NK-92 (cell line): Measurements from ENCODE around the gene PLAGL1.
"Not testable (repeated sequence)": the region's sequence is repeated elsewhere in the genome, so short reads cannot be mapped to it uniquely, and the experiment has no call there.

ENCODE experiments used
- DNase-seq: peaks from one replicate; lab custom pipeline; 2025; ENCODE audit not compliant: unreplicated experiment; lab: John Stamatoyannopoulos, UW

Gene PLAGL1

GRCh38 chr6:144008120-144008811 lies at the start of gene PLAGL1:
Gene PLAGL1 (minus strand): TSS chr6:144008259. CDS start chr6:143948136, 60,123 bp downstream.
- no peak for DNase-seq

- DNase-seq = no peak
Observed at GRCh38 chr6:144055121-144055931, 47.3 kb upstream of the PLAGL1 start.

GRCh38 chr6:144053601-144054000 lies 45.5 kb upstream of the PLAGL1 start:
- DNase-seq = no peak

- no peak for DNase-seq
Observed at GRCh38 chr6:144052488-144052887, 44.4 kb upstream of the PLAGL1 start.

DNA sequence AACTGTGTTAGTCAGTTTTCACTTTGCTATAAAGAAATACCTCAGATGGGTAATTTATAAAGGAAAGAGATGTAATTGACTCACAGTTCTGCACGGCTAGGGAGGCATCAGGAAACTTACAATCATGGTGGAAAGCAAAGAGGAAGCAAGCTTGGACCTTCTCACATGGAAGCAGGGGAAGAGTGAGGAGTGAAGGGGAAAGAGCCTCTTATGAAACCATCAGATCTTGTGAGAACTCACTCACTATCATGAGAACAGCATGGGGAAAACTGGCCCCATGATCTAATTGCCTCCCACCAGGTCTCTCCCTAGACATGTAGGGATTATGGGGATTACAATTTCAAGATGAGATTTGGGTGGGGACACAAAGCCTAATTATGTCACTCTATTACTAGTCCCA lies 41.3 kb upstream of the PLAGL1 start:
- DNase-seq = no peak

DNA sequence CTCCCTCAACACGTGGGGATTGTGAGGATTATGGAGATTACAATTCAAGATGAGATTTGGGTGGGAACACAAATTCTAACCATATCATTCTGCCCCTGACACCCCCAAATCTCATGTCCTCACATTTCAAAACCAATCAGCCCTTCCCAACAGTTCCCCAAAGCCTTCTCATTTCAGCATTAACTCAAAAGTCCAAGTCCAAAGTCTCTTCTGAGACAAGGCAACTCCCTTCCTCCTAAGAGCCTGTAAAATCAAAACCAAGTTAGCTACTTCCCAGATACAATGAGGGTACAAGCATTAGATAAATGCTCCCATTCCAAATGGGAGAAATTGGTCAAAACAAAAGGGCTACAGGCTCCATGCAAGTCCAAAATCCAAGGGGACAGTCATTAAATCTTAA lies 39.6 kb upstream of the PLAGL1 start:
- DNase-seq = no peak

GRCh38 chr6:144046672-144047071 lies 38.6 kb upstream of the PLAGL1 start:
- DNase-seq = not testable (repeated sequence)

GRCh38 chr6:144044989-144045388 lies 36.9 kb upstream of the PLAGL1 start:
- DNase-seq = not testable (repeated sequence)

DNA sequence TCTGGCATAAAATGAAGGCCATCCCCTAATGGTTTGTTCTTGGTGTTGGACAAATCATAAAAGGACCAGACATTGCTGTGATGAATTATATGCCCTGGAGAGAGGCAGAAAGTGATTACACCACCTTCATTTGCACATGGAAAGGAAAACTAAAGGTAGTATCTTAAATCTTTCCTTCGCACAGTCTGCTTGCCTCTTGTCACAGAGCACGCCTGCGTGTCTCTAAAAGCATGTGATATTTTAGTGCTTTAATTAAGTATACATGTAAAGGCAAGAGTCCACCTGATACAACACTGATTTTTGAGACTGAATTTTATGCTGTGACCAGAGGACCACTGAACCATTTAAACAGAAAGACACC lies 28.8 kb upstream of the PLAGL1 start:
- no peak for DNase-seq

GRCh38 chr6:144036064-144036834 lies 28.2 kb upstream of the PLAGL1 start:
- no peak for DNase-seq

GRCh38 chr6:144035416-144035815 lies 27.4 kb upstream of the PLAGL1 start:
- DNase-seq = no peak

DNA sequence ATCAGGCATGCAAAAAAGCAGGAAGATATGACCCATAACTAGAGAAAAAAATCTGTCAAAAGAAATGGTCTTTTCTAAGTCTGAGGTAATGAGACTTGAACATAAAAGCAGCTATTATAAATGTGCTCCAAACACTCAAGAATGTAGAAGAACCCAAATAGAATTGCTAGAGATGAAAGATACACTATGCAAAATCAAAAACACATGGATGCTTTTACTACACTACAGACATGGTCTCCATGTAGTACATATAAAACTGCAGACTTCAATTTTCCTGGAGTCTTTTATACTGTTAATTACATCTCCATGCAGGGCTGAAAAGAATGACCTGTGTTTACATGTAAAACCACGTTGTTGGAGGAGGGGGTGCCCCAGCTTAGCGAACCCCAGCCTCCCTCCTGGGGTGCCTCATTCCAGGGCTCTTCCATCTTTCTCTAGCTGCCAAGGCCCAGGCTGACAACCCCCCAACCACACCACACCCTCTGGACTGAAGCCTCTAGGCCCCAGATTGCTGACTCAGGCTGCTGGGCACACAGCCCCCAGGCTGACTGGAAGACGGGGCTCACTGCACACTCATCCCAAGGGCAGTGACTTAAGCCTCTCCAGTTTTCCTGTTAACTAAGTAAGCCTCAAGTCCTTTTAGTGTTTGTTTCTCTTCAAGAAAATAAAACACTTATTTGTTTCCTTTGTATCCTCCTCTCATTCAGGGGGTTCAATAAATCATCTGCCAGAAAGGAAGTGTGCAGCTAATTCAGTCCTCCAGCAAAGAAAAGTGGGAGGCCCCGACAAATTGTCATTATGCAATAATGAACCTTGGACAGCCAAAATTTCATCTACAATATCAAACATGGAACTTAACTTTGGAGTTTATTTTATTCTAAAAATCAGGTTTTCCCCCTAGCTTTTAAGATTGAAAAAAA lies 26.0 kb upstream of the PLAGL1 start:
- DNase-seq = no peak

DNA sequence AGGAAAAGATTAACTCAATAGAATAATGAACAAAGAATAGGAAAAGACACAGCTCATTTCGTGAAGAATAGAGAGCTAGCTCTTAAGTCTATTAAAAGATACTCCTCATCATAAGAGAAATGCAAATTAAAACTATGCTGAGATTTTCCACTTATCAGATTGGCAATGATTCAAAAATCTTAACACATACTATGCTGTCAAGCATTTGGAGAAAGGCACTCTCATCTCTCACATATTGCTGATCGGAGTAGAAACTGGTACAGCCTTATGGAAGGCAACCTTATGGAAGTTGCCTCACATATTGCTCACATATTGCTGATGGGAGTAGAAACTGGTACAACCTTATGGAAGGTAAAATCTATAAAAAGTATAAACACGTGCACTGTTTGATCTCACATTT lies 21.4 kb upstream of the PLAGL1 start:
- no peak for DNase-seq

- DNase-seq = no peak
Observed at GRCh38 chr6:144027932-144028587, 20.0 kb upstream of the PLAGL1 start.

GRCh38 chr6:144023216-144023615 lies 15.2 kb upstream of the PLAGL1 start:
- DNase-seq = no peak

GRCh38 chr6:144019929-144020328 lies 11.9 kb upstream of the PLAGL1 start:
- no peak for DNase-seq

GRCh38 chr6:144017166-144018094 lies 9.4 kb upstream of the PLAGL1 start:
- DNase-seq = no peak

- no peak for DNase-seq
Observed at GRCh38 chr6:144013486-144013909, 5.4 kb upstream of the PLAGL1 start.

GRCh38 chr6:144012534-144012933 lies 4.5 kb upstream of the PLAGL1 start:
- DNase-seq = no peak
